Neural crest cell (in vitro differentiated cells): ENCODE measurements around the gene COL9A2. TPM values are rescaled to one million over a fixed set of nuclear protein-coding genes. Genes with fewer than 3 reads are reported as not detected.

Experiments used
- DNase-seq: peaks from one replicate; pipeline ENCODE4 v3.0.0; 2021; ENCODE audit warnings: low read depth, mixed read lengths, low spot score
- H3K27ac Mint-ChIP-seq: one replicate; pipeline ENCODE4 v1.8.0; 2021; ENCODE audit warnings: mild to moderate bottlenecking, mixed read lengths; ENCODE audit not compliant: unreplicated experiment
- H3K27me3 Mint-ChIP-seq: 2 replicates; pipeline ENCODE4 v1.8.0; 2021; ENCODE audit warnings: low read depth, mild to moderate bottlenecking, mixed read lengths
- H3K36me3 Mint-ChIP-seq: 2 replicates; pipeline ENCODE4 v1.8.0; 2021; ENCODE audit warnings: low read depth, mild to moderate bottlenecking, mixed read lengths
- H3K4me1 Mint-ChIP-seq: 2 replicates; pipeline ENCODE4 v1.8.0; 2021; ENCODE audit warnings: mixed read lengths
- H3K4me3 Mint-ChIP-seq: one replicate; pipeline ENCODE4 v1.8.0; 2021; ENCODE audit warnings: mild to moderate bottlenecking, mixed read lengths
- H3K9me3 Mint-ChIP-seq: 2 replicates; pipeline ENCODE4 v1.8.0; 2021; ENCODE audit warnings: mixed read lengths
- total RNA-seq: library from RNA; stranded (reverse); gene quantifications from 2 replicates; pipeline ENCODE4 v1.2.1, GENCODE V29; 2021
- TF ChIP-seq, protein P1 (sequence below): fragments of 200-600 bp; sonication (generic); conservative IDR thresholded peaks from 2 replicates; pipeline ENCODE4 v1.5.0; 2021; ENCODE audit warnings: antibody characterized with exemption, mild to moderate bottlenecking

The COL9A2 gene
- total RNA-seq, 1 donor from 2014 or later = 9.0 TPM

DNA sequence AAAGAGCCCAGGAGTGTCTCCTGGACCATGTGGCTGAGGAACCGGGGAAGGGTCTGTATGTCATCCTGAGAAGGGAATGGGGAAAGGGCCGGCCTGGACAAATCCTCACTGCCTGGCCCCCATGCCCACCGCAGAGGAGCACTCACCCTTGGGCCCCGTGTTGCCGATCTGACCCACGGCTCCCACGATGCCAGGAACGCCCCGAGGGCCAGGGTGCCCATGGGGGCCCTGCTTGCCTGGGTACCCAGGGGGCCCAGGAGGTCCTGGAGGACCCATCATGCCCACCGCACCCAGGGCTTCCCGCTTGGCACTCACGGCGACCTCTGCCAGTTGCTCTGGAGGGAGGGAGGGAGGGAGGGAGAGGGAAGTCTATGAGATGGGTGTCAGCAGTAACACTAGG lies 14.6 kb downstream of the COL9A2 start:
- Mint-ChIP-seq H3K27me3 (no peaks in the 10 kb centered on the region), H3K36me3 (no peaks in the 10 kb centered on the region), H3K9me3 (no peaks in the 10 kb centered on the region), H3K4me1 (no peaks in the 10 kb centered on the region), H3K27ac (no peak overlapping the region), H3K4me3 (no peak overlapping the region)
- TF ChIP-seq, protein P1, sequence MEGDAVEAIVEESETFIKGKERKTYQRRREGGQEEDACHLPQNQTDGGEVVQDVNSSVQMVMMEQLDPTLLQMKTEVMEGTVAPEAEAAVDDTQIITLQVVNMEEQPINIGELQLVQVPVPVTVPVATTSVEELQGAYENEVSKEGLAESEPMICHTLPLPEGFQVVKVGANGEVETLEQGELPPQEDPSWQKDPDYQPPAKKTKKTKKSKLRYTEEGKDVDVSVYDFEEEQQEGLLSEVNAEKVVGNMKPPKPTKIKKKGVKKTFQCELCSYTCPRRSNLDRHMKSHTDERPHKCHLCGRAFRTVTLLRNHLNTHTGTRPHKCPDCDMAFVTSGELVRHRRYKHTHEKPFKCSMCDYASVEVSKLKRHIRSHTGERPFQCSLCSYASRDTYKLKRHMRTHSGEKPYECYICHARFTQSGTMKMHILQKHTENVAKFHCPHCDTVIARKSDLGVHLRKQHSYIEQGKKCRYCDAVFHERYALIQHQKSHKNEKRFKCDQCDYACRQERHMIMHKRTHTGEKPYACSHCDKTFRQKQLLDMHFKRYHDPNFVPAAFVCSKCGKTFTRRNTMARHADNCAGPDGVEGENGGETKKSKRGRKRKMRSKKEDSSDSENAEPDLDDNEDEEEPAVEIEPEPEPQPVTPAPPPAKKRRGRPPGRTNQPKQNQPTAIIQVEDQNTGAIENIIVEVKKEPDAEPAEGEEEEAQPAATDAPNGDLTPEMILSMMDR = no peak
- DNase-seq = no peak

DNA sequence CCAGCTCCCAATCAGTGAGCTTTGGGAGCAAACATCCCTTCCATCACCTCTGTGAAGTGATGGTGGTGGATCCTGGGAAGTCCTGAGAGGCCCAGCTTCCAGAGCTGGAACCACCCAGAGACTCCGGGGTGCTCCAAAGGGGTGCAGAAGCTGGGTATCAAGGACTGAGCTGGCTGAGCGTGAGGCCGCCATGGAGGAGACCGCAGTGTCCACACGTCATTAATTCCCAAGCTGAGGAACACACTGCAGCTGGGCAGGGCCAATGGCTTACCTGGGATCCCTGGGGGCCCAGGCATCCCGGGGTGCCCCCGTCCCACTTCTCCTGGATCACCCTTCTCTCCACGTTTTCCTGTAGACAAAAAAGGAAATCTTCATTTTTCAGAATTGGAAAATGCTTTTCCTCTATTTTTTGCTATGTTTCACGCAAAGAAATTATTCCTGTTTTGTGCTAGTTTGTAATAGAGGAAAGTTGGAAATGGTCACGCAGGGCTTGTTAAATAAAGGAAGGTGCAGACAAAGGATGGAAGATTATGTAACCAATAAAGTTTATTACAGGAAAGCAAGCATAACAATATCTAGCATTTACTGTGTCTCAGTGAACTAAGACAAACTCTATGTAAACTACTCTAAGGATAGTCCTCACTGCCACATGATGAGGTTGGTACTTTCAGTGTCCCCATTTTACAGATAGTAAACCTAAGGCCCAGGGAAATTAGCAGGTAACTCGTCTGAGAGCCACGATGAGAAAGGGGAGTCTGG lies 15.4 kb downstream of the COL9A2 start:
- H3K27ac Mint-ChIP-seq = no peak overlapping the region
- H3K4me1 Mint-ChIP-seq = no peaks in the 10 kb centered on the region
- no peak for DNase-seq
- TF ChIP-seq, protein P1 = no peak
- H3K27me3 Mint-ChIP-seq = no peaks in the 10 kb centered on the region
- no peak overlapping the region for H3K4me3 Mint-ChIP-seq
- H3K9me3 Mint-ChIP-seq = no peaks in the 10 kb centered on the region
- H3K36me3 Mint-ChIP-seq = no peaks in the 10 kb centered on the region

DNA sequence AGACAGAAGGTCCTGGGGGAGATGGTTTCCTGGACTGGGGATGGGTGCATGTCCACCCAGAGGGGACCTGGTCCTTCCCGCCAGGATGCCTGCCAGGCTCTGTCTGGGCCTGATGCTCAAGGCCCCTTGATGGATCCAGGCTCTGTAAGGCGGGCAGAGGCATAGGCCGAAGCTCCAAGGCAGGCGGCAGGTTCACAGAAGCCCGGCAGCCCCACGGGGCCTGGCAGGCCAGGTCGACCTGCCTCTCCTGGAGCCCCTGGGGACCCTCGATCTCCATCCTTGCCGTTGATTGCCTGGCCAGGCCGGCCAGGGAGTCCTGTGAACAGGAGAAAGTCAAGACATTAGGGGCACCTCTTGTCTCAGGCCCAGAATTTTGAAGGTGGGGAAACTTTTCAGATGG lies 16.0 kb downstream of the COL9A2 start:
- Mint-ChIP-seq H3K36me3 (no peaks in the 10 kb centered on the region), H3K9me3 (no peaks in the 10 kb centered on the region), H3K4me1 (no peaks in the 10 kb centered on the region), H3K27me3 (no peaks in the 10 kb centered on the region), H3K4me3 (no peak overlapping the region), H3K27ac (no peak overlapping the region)
- DNase-seq = no peak
- TF ChIP-seq, protein P1 = no peak

DNA sequence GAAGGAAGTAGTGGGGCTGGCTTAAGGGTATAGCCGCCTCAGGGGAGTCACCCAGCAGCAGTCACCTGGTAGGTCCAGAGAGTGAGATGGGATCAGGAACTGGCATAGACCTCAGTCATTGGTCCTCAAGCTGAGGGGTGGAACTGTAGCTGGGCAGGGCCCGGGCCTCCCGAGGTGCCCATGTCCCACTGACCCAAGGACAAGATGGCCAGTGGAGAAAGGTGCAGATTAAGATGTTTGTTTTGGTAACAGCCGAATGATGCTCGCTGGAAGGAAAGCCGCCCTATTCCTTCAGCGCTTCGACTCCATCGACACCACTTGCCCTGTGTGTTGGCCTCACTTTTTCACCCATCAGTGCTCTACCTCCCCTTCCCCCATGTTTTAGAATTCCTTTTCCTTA lies 16.4 kb downstream of the COL9A2 start:
- no peak overlapping the region for H3K4me3 Mint-ChIP-seq
- no peaks in the 10 kb centered on the region for H3K27me3 Mint-ChIP-seq
- no peak for DNase-seq

DNA sequence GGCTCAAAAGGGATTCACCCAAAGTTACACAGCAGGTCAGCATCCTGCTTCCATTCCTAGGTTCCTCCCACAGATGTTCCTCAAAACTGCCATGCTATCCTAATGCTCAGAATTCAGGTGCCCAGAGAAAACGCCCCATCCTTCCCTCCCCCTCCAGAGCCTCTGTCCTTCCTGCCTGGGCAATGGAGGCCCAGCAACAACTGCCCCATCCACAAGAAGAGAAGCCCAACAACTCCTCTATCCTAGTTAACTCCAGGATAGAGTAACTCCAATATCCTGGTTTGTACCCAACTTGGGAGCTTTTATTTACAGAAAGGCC lies 16.9 kb downstream of the COL9A2 start:
- H3K4me3 Mint-ChIP-seq = no peak overlapping the region
- no peak for DNase-seq
- H3K27ac Mint-ChIP-seq = no peak overlapping the region
- H3K4me1 Mint-ChIP-seq = no peaks in the 10 kb centered on the region
- H3K36me3 Mint-ChIP-seq = no peaks in the 10 kb centered on the region
- TF ChIP-seq, protein P1 = no peak
- H3K27me3 Mint-ChIP-seq = no peaks in the 10 kb centered on the region
- no peaks in the 10 kb centered on the region for H3K9me3 Mint-ChIP-seq

More for the DNA sequence above, 16.4 kb downstream of the COL9A2 start:
- Mint-ChIP-seq H3K9me3 (no peaks in the 10 kb centered on the region), H3K27ac (no peak overlapping the region), H3K36me3 (no peaks in the 10 kb centered on the region), H3K4me1 (no peaks in the 10 kb centered on the region)
- TF ChIP-seq, protein P1 = no peak
